Osteoblast (primary cell): ENCODE measurements around the gene PARVA. TPM values are rescaled to one million over a fixed set of nuclear protein-coding genes. Genes with fewer than 3 reads are reported as not detected.

Experiments
- DNase-seq: peaks from one replicate; pipeline ENCODE4 v3.0.0; 2011; ENCODE audit warnings: low spot score, mixed read lengths; ENCODE audit not compliant: insufficient read length; ENCODE audit errors: missing footprints
- H2AFZ ChIP-seq: 2 replicates; pipeline ENCODE4 v1.6.0; 2011; ENCODE audit warnings: mild to moderate bottlenecking, low read length
- H3K27ac ChIP-seq: 2 replicates; pipeline ENCODE4 v1.5.1; 2011; ENCODE audit warnings: mild to moderate bottlenecking, low read depth, low read length, moderate library complexity
- H3K27me3 ChIP-seq: 2 replicates; pipeline ENCODE4 v1.6.0; 2012; ENCODE audit warnings: mild to moderate bottlenecking, control low read depth, inconsistent platforms, low read length, moderate library complexity; ENCODE audit not compliant: insufficient read depth
- H3K36me3 ChIP-seq: 2 replicates; pipeline ENCODE4 v1.5.1; 2011; ENCODE audit warnings: mild to moderate bottlenecking, low read length, control low read depth, moderate library complexity; ENCODE audit not compliant: insufficient read depth
- H3K4me1 ChIP-seq: 2 replicates; pipeline ENCODE4 v1.5.1; 2011; ENCODE audit warnings: mild to moderate bottlenecking, low read length, control low read depth, moderate library complexity; ENCODE audit not compliant: insufficient read depth
- H3K4me2 ChIP-seq: 2 replicates; pipeline ENCODE4 v1.6.0; 2011; ENCODE audit warnings: mild to moderate bottlenecking, low read length; ENCODE audit not compliant: insufficient read depth
- H3K4me3 ChIP-seq: fragments of 200-600 bp; sonication (generic); 3 replicates; pipeline ENCODE4 v1.5.1; 2012; ENCODE audit warnings: mild to moderate bottlenecking, low read length, inconsistent platforms; ENCODE audit not compliant: insufficient read depth
- H3K79me2 ChIP-seq: 2 replicates; pipeline ENCODE4 v1.6.0; 2012; ENCODE audit warnings: mild to moderate bottlenecking, low read length, control low read depth, inconsistent platforms; ENCODE audit not compliant: insufficient read depth
- H3K9me3 ChIP-seq: 2 replicates; pipeline ENCODE4 v1.5.1; 2011; ENCODE audit warnings: low read depth, low read length, control low read depth
- H4K20me1 ChIP-seq: 2 replicates; pipeline ENCODE4 v1.6.0; 2012; ENCODE audit warnings: mild to moderate bottlenecking, low read length, control low read depth; ENCODE audit not compliant: insufficient read depth
- total RNA-seq: library from RNA; depleted of rRNA; stranded (reverse); fragments of >200 nt; gene quantifications from 2 replicates; pipeline ENCODE4 v1.2.3, GENCODE V29; 2012
- TF ChIP-seq, protein P1 (sequence below): IDR thresholded peaks from 2 replicates; pipeline ENCODE4 v1.5.1; 2011; ENCODE audit warnings: mild to moderate bottlenecking, low read depth, low read length, moderate library complexity; ENCODE audit errors: extremely low read depth

The PARVA gene
- total RNA-seq, 1 donor = 74.9 TPM

DNA sequence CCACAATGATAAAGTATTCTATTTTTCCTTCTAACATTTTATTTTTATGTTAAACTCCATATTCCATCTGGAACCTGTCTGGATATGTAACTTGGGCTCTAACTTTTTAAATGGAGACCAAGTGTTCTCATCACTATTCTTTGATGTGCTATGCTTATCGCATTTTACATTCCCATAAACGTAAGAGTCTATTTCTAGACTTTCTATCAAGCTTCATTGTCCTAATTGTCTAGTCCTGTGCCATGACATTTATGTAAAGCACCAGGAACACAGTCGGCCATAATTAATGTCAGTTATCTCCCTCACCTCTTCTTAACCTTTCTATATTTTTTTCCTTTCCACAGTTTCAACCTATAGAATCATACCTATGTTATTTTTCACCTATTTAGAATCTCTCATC is 183.0 kb downstream of the PARVA start:
- H3K4me3 ChIP-seq = no peak overlapping the region
- TF ChIP-seq, protein P1, sequence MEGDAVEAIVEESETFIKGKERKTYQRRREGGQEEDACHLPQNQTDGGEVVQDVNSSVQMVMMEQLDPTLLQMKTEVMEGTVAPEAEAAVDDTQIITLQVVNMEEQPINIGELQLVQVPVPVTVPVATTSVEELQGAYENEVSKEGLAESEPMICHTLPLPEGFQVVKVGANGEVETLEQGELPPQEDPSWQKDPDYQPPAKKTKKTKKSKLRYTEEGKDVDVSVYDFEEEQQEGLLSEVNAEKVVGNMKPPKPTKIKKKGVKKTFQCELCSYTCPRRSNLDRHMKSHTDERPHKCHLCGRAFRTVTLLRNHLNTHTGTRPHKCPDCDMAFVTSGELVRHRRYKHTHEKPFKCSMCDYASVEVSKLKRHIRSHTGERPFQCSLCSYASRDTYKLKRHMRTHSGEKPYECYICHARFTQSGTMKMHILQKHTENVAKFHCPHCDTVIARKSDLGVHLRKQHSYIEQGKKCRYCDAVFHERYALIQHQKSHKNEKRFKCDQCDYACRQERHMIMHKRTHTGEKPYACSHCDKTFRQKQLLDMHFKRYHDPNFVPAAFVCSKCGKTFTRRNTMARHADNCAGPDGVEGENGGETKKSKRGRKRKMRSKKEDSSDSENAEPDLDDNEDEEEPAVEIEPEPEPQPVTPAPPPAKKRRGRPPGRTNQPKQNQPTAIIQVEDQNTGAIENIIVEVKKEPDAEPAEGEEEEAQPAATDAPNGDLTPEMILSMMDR = no peak
- peaks cover 35% of the 10 kb centered on the region for H3K4me1 ChIP-seq
- H2AFZ ChIP-seq = no peak overlapping the region
- no peaks in the 10 kb centered on the region for H3K36me3 ChIP-seq
- H3K27ac ChIP-seq = no peak overlapping the region
- no peaks in the 10 kb centered on the region for H3K27me3 ChIP-seq
- no peak overlapping the region for H3K4me2 ChIP-seq
- H4K20me1 ChIP-seq = no peaks in the 10 kb centered on the region
- H3K79me2 ChIP-seq = no peaks in the 10 kb centered on the region
- no peaks in the 10 kb centered on the region for H3K9me3 ChIP-seq
- no peak for DNase-seq

DNA sequence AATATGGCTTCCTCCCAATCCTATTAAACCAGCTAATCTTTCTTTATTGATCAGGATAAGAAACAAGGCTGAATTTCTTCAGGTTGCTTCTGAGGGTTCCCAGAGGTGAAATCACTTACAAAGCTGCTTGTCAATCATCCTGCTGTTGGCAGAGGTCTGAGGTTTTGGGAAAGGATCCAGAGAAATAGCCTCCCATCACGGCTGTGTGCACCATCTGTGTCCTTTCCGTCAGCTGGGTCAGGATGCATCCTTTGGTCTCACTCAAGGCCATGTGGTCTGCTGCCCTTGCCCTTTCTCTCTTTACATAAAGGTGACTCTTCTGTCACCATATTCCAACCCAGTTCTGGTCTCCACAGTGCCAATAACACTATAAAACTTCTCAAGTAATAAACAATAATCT is 183.5 kb downstream of the PARVA start:
- Histone ChIP-seq H3K4me2 (no peak overlapping the region), H3K27ac (no peak overlapping the region), H3K36me3 (no peaks in the 10 kb centered on the region), H3K9me3 (no peaks in the 10 kb centered on the region), H3K27me3 (no peaks in the 10 kb centered on the region), H3K4me3 (no peak overlapping the region), H3K4me1 (peaks cover 30% of the 10 kb centered on the region), H3K79me2 (no peaks in the 10 kb centered on the region), H4K20me1 (no peaks in the 10 kb centered on the region), H2AFZ (no peak overlapping the region)
- TF ChIP-seq, protein P1 = no peak
- no peak for DNase-seq

DNA sequence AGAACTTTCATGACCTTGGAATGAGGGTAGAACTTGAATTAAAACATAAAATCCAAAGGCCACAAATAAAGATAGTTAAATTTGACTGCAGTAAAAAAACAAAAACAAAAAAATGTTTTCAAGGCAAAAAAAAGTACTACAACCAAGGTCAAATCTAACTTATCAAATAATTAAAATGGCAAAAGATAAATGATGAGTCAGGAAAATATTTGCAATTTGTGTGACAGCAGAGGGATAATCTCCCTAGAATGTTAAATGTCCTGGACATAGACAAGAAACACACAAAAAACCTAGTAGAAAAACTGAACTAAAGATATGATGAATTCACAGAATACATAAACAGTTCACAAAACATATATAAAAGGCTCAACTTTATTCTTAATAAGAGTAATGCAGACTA is 186.6 kb downstream of the PARVA start:
- Histone ChIP-seq H3K27me3 (no peaks in the 10 kb centered on the region), H3K9me3 (no peaks in the 10 kb centered on the region), H4K20me1 (no peaks in the 10 kb centered on the region), H3K36me3 (no peaks in the 10 kb centered on the region), H3K4me2 (no peak overlapping the region), H3K27ac (no peak overlapping the region), H2AFZ (no peak overlapping the region), H3K4me3 (no peak overlapping the region), H3K4me1 (peaks cover 2% of the 10 kb centered on the region), H3K79me2 (no peaks in the 10 kb centered on the region)
- TF ChIP-seq, protein P1 = no peak
- DNase-seq = no peak

DNA sequence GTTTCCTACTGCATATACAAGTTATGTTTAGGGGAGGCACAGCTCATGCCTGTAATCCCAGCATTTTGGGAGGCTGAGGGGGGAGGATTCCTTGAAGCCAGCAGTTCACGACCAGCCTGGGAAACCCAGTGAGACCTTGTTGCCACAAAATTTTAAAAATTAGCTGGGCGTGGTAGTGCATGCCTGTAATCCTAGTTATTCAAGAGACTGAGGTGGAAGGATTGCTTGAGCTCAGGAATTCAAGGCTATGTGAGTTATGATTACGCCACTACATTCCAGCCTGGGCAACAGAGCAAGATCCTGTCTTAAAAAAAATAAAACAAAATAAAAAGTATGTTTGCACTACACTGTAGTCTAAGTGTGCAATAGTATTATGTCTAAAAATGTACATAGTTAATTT is 188.0 kb downstream of the PARVA start:
- TF ChIP-seq, protein P1 = no peak
- no peak overlapping the region for H2AFZ ChIP-seq
- H3K27ac ChIP-seq = no peak overlapping the region
- no peaks in the 10 kb centered on the region for H3K79me2 ChIP-seq
- no peaks in the 10 kb centered on the region for H3K9me3 ChIP-seq
- DNase-seq = no peak
- no peak overlapping the region for H3K4me2 ChIP-seq
- no peaks in the 10 kb centered on the region for H3K27me3 ChIP-seq
- H3K4me3 ChIP-seq = no peak overlapping the region
- no peaks in the 10 kb centered on the region for H4K20me1 ChIP-seq
- H3K36me3 ChIP-seq = no peaks in the 10 kb centered on the region
- peaks cover 5% of the 10 kb centered on the region for H3K4me1 ChIP-seq
